Heart right ventricle (tissue), 16 donors: ENCODE data around the gene DLGAP1. TPM values are rescaled to one million over a fixed set of nuclear protein-coding genes. Genes with fewer than 3 reads are reported as not detected.

Experiments
- ATAC-seq, 8 donors: fragments of 200-7000 bp; cut with Tn5 transposase; one replicate each; pipeline ENCODE4 v1.9.1; 2020; ENCODE audit warnings: mild to moderate bottlenecking in 8 of 8, moderate library complexity in 8 of 8, moderate number of reproducible peaks in 1 of 8
- DNase-seq, 2 donors: peaks; one replicate each; pipeline ENCODE4 v3.0.0-alpha.2; 2020
- H3K27ac ChIP-seq, 10 donors: fragments of 200-600 bp; sonication (generic) in 2 of 10; one replicate each; pipeline versions ENCODE4 v1.5.0 to v1.8.0; 2020 to 2022; ENCODE audit warnings: mild to moderate bottlenecking in 3 of 10
- H3K27me3 ChIP-seq, 7 donors: fragments of 200-600 bp; one replicate each; pipeline ENCODE4 v1.8.0; 2021 to 2022; ENCODE audit warnings: mild to moderate bottlenecking in 2 of 7
- H3K36me3 ChIP-seq, 9 donors: fragments of 200-600 bp; sonication (generic) in 1 of 9; one replicate each; pipeline versions ENCODE4 v1.5.0 to v1.8.0; 2020 to 2022; ENCODE audit warnings: mild to moderate bottlenecking in 2 of 9
- H3K4me1 ChIP-seq, 9 donors: fragments of 200-600 bp; sonication (generic) in 1 of 9; one replicate each; pipeline versions ENCODE4 v1.5.0 to v1.8.0; 2020 to 2022; ENCODE audit warnings: mild to moderate bottlenecking in 4 of 9
- H3K4me3 ChIP-seq, 10 donors: fragments of 200-600 bp; sonication (generic) in 2 of 10; one replicate each; pipeline versions ENCODE4 v1.5.0 to v1.8.0; 2020 to 2022; ENCODE audit warnings: mild to moderate bottlenecking in 7 of 10, moderate library complexity in 2 of 10
- H3K9me3 ChIP-seq, 11 donors: fragments of 200-600 bp in 10 of 11; sonication (generic) in 2 of 11; one replicate each; pipeline versions ENCODE4 v1.5.0 to v1.8.0; 2013 to 2022; ENCODE audit warnings: mild to moderate bottlenecking in 2 of 11, control low read depth in 1 of 11, moderate library complexity in 1 of 11
- CTCF ChIP-seq, 9 donors: fragments of 200-600 bp; sonication (generic) in 2 of 9; IDR thresholded peaks; one replicate each; pipeline versions ENCODE4 v1.5.0 to v1.8.0; 2021 to 2022; ENCODE audit warnings: antibody characterized with exemption in 9 of 9, mild to moderate bottlenecking in 5 of 9, moderate library complexity in 1 of 9
- WGBS, 2 donors: extraction: QIAGEN DNeasy Blood & Tissue Kit; methylation state at CpG; one replicate each; pipeline ENCODE4 v1.1.7; 2013; ENCODE audit warnings: inconsistent platforms in 1 of 2; 5-methylcytosine and 5-hydroxymethylcytosine counted together
- intact Hi-C, 10 donors: fragments of 100-400 bp; cut with DNase I; formaldehyde crosslinking; loops; one replicate each; pipeline versions ENCODE4 v1.11.1 to v1.14.2; 2022
- polyA plus RNA-seq, 2 donors: library from polyadenylated mRNA; stranded (reverse); fragments of 200-250 nt; gene quantifications; one replicate each; pipeline ENCODE4 v1.2.3, GENCODE V29; 2013
- total RNA-seq, 10 donors: library from RNA; stranded (reverse); fragmentation: NEBNext Ultra II Directional in 3 of 10; extraction: Animal tissue kit (Norgen Biotek cat#: 25700) in 3 of 10; gene quantifications; one replicate each; pipeline versions ENCODE4 v1.2.1 to v1.2.4, GENCODE V29; 2021 to 2023
- donor health status: Arrhythmogenic right ventricular cardiomyopathy.
- donor health status: ischemic (EF 13 %, LVEDD 7.1; RV severe dilation, severe dysfunction).
- donor health status: healthy with polysubstance abuse.
- donor health status: DM: no; HTN: yes; CAD: no.
- donor health status: DM: no; HTN: no; CAD: no.
- donor health status: ischemic (EF 25% LVEDD 6.9; RV normal size, moderate dysfunction).
- donor health status: ischemic (EF 25% LVEDD 5.7; RV mildly dilated, moderate dysfunction).
- donor health status: healthy.
- donor health status: DM: yes; HTN: yes; CAD: no.
- donor health status: Ischemic cardiomyopathy.
- donor health status: ischemic (EF 35%, LVEDD 5.7; RV mildly dilated, moderate dysfunction).
- donor health status: nonischemic (EF 11% LVEDD 7.7; RV severe dilation, severe dysfunction).
- donor health status: DM: yes; HTN: yes; CAD: no.
- donor health status: PGD.
- donor health status: ischemic (EF 29% LVEDD 5.4; RV normal size, mild dysfunction).
- donor health status: nonischemic (EF 23%, LVEDD 6.1; RV moderate dilation, normal function).

Gene DLGAP1
- total and polyA plus RNA-seq, 12 donors, result 0.07 to 7.2 (median 1.0) TPM; not detected in 2

- peak in 3 of 8 donors; percentile 36 to 79 (median 38) for ATAC-seq
- H3K9me3 ChIP-seq, result no peaks in the 10 kb centered on the region
- no peaks in the 10 kb centered on the region for H3K27me3 ChIP-seq
- intact Hi-C loops, result no loop called here
- no peak overlapping the region for H3K27ac ChIP-seq
- H3K36me3 ChIP-seq, result no peaks in the 10 kb centered on the region
- H3K4me1 ChIP-seq, result peaks cover 0 to 43% (median 9%) of the 10 kb centered on the region in 9 donors
- no peak for TF ChIP-seq CTCF (IDR thresholded peaks at IDR 0.05)
- DNase-seq, result no peak
- H3K4me3 ChIP-seq, result no peak overlapping the region
These were observed 547.2 kb downstream of the DLGAP1 start for GRCh38 chr18:3907955-3908354.

GRCh38 chr18:3906116-3906750, 548.9 kb downstream of the DLGAP1 start:
- H3K4me1 ChIP-seq, result peaks cover 0 to 26% (median 9%) of the 10 kb centered on the region in 9 donors
- H3K4me3 ChIP-seq, result no peak overlapping the region
- WGBS, 2 donors, result 65 to 72% methylated on average over 3 of the region's 3 CpGs
- DNase-seq, result no peak
- intact Hi-C loops, result no loop called here
- no peak overlapping the region for H3K27ac ChIP-seq
- H3K9me3 ChIP-seq, result no peaks in the 10 kb centered on the region
- TF ChIP-seq CTCF (IDR thresholded peaks at IDR 0.05), result no peak
- no peaks in the 10 kb centered on the region for H3K27me3 ChIP-seq
- H3K36me3 ChIP-seq, result no peaks in the 10 kb centered on the region
- ATAC-seq, result no peak

GRCh38 chr18:3903337-3903736, 551.8 kb downstream of the DLGAP1 start:
- Histone ChIP-seq H3K4me1 (peaks cover 0 to 14% (median 0%) of the 10 kb centered on the region in 9 donors), H3K27ac (no peak overlapping the region), H3K27me3 (no peaks in the 10 kb centered on the region), H3K9me3 (no peaks in the 10 kb centered on the region), H3K36me3 (no peaks in the 10 kb centered on the region), H3K4me3 (no peak overlapping the region)
- 78 to 86% methylated on average over 2 of the region's 2 CpGs for WGBS, 2 donors
- DNase-seq, result no peak
- no peak for TF ChIP-seq CTCF (IDR thresholded peaks at IDR 0.05)
- ATAC-seq, result no peak
- intact Hi-C loops, result no loop called here

- DNase-seq, result no peak
- Histone ChIP-seq H3K9me3 (no peaks in the 10 kb centered on the region), H3K4me3 (no peak overlapping the region), H3K27ac (no peak overlapping the region), H3K27me3 (no peaks in the 10 kb centered on the region), H3K4me1 (peaks cover 0 to 8% (median 0%) of the 10 kb centered on the region in 9 donors), H3K36me3 (no peaks in the 10 kb centered on the region)
- no peak for ATAC-seq
- WGBS, 2 donors, result 92 to 95% methylated on average over 2 of the region's 2 CpGs
- no peak for TF ChIP-seq CTCF (IDR thresholded peaks at IDR 0.05)
- intact Hi-C loops, result no loop called here
These were observed 552.4 kb downstream of the DLGAP1 start for GRCh38 chr18:3902676-3903075.
